Panc1 (cell line): ENCODE data around the gene FAM187B. TPM values are rescaled to one million over a fixed set of nuclear protein-coding genes. Genes with fewer than 3 reads are reported as not detected.

Source experiments
- ATAC-seq: fragments of 200-7000 bp; cut with Tn5 transposase; 2 replicates; pipeline ENCODE4 v1.9.1; 2020; ENCODE audit warnings: mild to moderate bottlenecking, moderate library complexity
- BruUV-seq: library from RNA; stranded (reverse); fragments of 400-500 nt; replicated peaks from 2 replicates; lab custom pipeline; 2021; lab: Mats Ljungman, UMichigan
- CTCF ChIA-PET: fragments of 300-600 bp; sonication (Branson Sonifier 250); formaldehyde crosslinking; loops from one replicate; lab custom pipeline; 2022; ENCODE audit warnings: antibody characterized with exemption; lab: Charles Lee
- POLR2A ChIA-PET: fragments of 300-600 bp; sonication (Branson Sonifier 250); formaldehyde crosslinking; loops from one replicate; lab custom pipeline; 2022; ENCODE audit warnings: antibody characterized with exemption; lab: Charles Lee
- DNase-seq: peaks from one replicate; pipeline ENCODE4 v3.0.0-alpha.2; 2010; ENCODE audit warnings: low read depth, low spot score
- H3K27ac ChIP-seq: 2 replicates; pipeline ENCODE4 v1.5.1; 2011; ENCODE audit warnings: mild to moderate bottlenecking, low read length, inconsistent platforms
- H3K27me3 ChIP-seq: fragments of 200-500 bp; sonication (Bioruptor generic); 2 replicates; pipeline ENCODE4 v1.6.0; 2014; ENCODE audit warnings: low read length, inconsistent platforms; ENCODE audit not compliant: control insufficient read depth, insufficient read depth
- H3K36me3 ChIP-seq: fragments of 200-500 bp; sonication (Bioruptor generic); 2 replicates; pipeline ENCODE4 v1.5.1; 2014; ENCODE audit warnings: inconsistent platforms, mild to moderate bottlenecking, low read length, moderate library complexity; ENCODE audit not compliant: control insufficient read depth, insufficient read depth
- H3K4me1 ChIP-seq: 2 replicates; pipeline ENCODE4 v1.5.1; 2011; ENCODE audit warnings: inconsistent platforms, mild to moderate bottlenecking, low read length, moderate library complexity; ENCODE audit not compliant: control insufficient read depth, insufficient read depth
- H3K4me3 ChIP-seq, 2 experiments: 2 replicates each; pipeline ENCODE4 v1.5.1; 2011 to 2012; ENCODE audit warnings: low read depth in 2 of 2, low read length in 2 of 2, mild to moderate bottlenecking in 2 of 2, inconsistent platforms in 1 of 2, moderate library complexity in 1 of 2
- H3K9me3 ChIP-seq: fragments of 200-500 bp; sonication (Bioruptor generic); 2 replicates; pipeline ENCODE4 v1.5.1; 2014; ENCODE audit warnings: low read depth, mild to moderate bottlenecking, inconsistent platforms, low read length, moderate library complexity; ENCODE audit not compliant: control insufficient read depth, insufficient read depth
- POLR2AphosphoS5 ChIP-seq: IDR thresholded peaks from 2 replicates; pipeline ENCODE4 v1.6.1; 2012; ENCODE audit warnings: mild to moderate bottlenecking, low read depth, low read length, moderate library complexity
- SIN3A ChIP-seq: IDR thresholded peaks from 2 replicates; pipeline ENCODE4 v1.6.1; 2012; ENCODE audit warnings: low read depth, mild to moderate bottlenecking, low read length, moderate library complexity, borderline replicate concordance; ENCODE audit not compliant: insufficient read depth
- TCF7L2 ChIP-seq: IDR thresholded peaks from 2 replicates; pipeline ENCODE4 v1.6.1; 2011; ENCODE audit warnings: mild to moderate bottlenecking, low read depth, low read length, inconsistent platforms
- in situ Hi-C: cut with HindIII; loops from 2 replicates; pipeline ENCODE4 v1.10.0; 2016; ENCODE audit warnings: low sequenced_read_pairs, low pct_unique_long_range_greater_than_20kb
- intact Hi-C: fragments of 100-400 bp; cut with micrococcal nuclease; formaldehyde crosslinking; loops from one replicate; pipeline ENCODE4 v1.10.0; 2022; ENCODE audit not compliant: unreplicated experiment
- total RNA-seq: library from RNA; stranded (reverse); gene quantifications from one replicate; pipeline ENCODE4 v1.2.1, GENCODE V29; 2021; ENCODE audit not compliant: unreplicated experiment
- TF ChIP-seq, protein P1 (sequence below), 2 experiments: IDR thresholded peaks; 2 replicates each; pipeline ENCODE4 v1.6.1; 2011 to 2012; ENCODE audit warnings: low read depth in 2 of 2, control low read depth in 1 of 2, low read length in 1 of 2, mild to moderate bottlenecking in 1 of 2, moderate library complexity in 1 of 2; ENCODE audit not compliant: insufficient read depth in 1 of 2
- TF ChIP-seq, protein P2 (sequence below): fragments of 450-650 bp; IDR thresholded peaks from 2 replicates; pipeline ENCODE4 v1.5.1; 2017; ENCODE audit warnings: mild to moderate bottlenecking

Gene FAM187B
- total RNA-seq, 1 experiment from 2014 or later: not detected

GRCh38 chr19:35272954-35273649 lies 44.6 kb upstream of the FAM187B start:
- intact Hi-C loops (no loop called here), in situ Hi-C loops (no loop called here)
- Histone ChIP-seq H3K36me3 (peaks cover 14% of the 10 kb centered on the region), H3K4me1 (no peaks in the 10 kb centered on the region), H3K27me3 (no peaks in the 10 kb centered on the region), H3K27ac (no peak overlapping the region), H3K9me3 (no peaks in the 10 kb centered on the region), H3K4me3 (no peak overlapping the region)
- ChIA-PET CTCF (no interaction called here), POLR2A (no interaction called here)
- no TSS peak for BruUV-seq
- TF ChIP-seq, protein P1, sequence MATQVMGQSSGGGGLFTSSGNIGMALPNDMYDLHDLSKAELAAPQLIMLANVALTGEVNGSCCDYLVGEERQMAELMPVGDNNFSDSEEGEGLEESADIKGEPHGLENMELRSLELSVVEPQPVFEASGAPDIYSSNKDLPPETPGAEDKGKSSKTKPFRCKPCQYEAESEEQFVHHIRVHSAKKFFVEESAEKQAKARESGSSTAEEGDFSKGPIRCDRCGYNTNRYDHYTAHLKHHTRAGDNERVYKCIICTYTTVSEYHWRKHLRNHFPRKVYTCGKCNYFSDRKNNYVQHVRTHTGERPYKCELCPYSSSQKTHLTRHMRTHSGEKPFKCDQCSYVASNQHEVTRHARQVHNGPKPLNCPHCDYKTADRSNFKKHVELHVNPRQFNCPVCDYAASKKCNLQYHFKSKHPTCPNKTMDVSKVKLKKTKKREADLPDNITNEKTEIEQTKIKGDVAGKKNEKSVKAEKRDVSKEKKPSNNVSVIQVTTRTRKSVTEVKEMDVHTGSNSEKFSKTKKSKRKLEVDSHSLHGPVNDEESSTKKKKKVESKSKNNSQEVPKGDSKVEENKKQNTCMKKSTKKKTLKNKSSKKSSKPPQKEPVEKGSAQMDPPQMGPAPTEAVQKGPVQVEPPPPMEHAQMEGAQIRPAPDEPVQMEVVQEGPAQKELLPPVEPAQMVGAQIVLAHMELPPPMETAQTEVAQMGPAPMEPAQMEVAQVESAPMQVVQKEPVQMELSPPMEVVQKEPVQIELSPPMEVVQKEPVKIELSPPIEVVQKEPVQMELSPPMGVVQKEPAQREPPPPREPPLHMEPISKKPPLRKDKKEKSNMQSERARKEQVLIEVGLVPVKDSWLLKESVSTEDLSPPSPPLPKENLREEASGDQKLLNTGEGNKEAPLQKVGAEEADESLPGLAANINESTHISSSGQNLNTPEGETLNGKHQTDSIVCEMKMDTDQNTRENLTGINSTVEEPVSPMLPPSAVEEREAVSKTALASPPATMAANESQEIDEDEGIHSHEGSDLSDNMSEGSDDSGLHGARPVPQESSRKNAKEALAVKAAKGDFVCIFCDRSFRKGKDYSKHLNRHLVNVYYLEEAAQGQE (IDR thresholded peaks at IDR 0.05; ENCODE audit: insufficient read depth in 1 of 2, low read depth in 2 of 2, low read length in 1 of 2): no peak
- TF ChIP-seq TCF7L2: no peak
- no peak for DNase-seq
- ATAC-seq: no peak

DNA sequence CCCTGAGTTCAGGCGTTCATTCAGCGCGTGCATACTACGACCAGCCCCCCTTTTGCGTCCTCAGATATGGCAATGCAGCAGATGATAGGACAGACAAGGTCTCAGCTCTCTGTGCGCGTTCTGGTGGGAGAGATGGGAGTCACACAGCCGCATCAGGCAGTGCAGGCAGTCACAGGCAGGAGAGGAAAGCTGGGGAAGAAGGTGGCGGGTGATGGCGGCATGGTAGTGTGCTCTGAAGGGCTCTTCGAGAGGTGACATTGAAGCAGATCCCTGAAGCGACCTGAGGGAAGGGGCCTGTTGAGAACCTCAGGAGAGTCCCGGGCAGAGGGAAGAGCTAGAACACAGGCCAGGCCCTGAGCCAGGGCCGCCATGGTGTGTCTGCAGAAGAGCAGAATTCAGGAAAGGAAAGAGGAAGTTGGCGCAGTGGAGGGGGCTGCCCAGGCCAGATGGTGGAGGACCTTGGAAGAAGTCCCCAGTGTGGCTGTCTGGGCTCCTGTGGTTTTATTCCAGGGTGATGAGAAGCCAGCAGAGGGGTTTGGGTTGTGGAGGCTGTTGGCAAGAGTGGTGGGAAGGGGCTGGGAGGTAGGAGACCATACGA lies 43.7 kb upstream of the FAM187B start:
- TSS peak; percentile 47 for BruUV-seq
- no peaks in the 10 kb centered on the region for H3K9me3 ChIP-seq
- H3K4me1 ChIP-seq: no peaks in the 10 kb centered on the region
- DNase-seq (no peak), ATAC-seq (no peak)
- in situ Hi-C loops (no loop called here), intact Hi-C loops (no loop called here)
- H3K4me3 ChIP-seq: no peak overlapping the region
- TF ChIP-seq POLR2AphosphoS5 (no peak), SIN3A (no peak), TCF7L2 (no peak)
- TF ChIP-seq, protein P1 (IDR thresholded peaks at IDR 0.05; ENCODE audit: insufficient read depth in 1 of 2, low read depth in 2 of 2, low read length in 1 of 2): no peak
- TF ChIP-seq, protein P2, sequence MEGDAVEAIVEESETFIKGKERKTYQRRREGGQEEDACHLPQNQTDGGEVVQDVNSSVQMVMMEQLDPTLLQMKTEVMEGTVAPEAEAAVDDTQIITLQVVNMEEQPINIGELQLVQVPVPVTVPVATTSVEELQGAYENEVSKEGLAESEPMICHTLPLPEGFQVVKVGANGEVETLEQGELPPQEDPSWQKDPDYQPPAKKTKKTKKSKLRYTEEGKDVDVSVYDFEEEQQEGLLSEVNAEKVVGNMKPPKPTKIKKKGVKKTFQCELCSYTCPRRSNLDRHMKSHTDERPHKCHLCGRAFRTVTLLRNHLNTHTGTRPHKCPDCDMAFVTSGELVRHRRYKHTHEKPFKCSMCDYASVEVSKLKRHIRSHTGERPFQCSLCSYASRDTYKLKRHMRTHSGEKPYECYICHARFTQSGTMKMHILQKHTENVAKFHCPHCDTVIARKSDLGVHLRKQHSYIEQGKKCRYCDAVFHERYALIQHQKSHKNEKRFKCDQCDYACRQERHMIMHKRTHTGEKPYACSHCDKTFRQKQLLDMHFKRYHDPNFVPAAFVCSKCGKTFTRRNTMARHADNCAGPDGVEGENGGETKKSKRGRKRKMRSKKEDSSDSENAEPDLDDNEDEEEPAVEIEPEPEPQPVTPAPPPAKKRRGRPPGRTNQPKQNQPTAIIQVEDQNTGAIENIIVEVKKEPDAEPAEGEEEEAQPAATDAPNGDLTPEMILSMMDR: no peak
- CTCF ChIA-PET: no interaction called here
- peaks cover 18% of the 10 kb centered on the region for H3K36me3 ChIP-seq
- POLR2A ChIA-PET: interaction anchor here (0.5 kb wide), 1 partner anchor 915 kb away, joined by 3 read pairs; no protein-coding TSS in a partner anchor
- no peaks in the 10 kb centered on the region for H3K27me3 ChIP-seq
- no peak overlapping the region for H3K27ac ChIP-seq
